Right hindlimb (tissue), 1 donor: Measurements from ENCODE around the gene ALX4.

ENCODE experiments used
- DNase-seq: peaks from one replicate; pipeline ENCODE4 v3.0.0-alpha.2; 2018

ALX4 gene

GRCh38 chr11:44300844-44301563, 8.9 kb downstream of the ALX4 start:
- no peak for DNase-seq

- DNase-seq = no peak
These were observed 11.1 kb downstream of the ALX4 start for GRCh38 chr11:44298862-44299261.

- DNase-seq = no peak
These were observed 19.7 kb downstream of the ALX4 start for GRCh38 chr11:44290208-44290607.

GRCh38 chr11:44288133-44288526, 21.8 kb downstream of the ALX4 start:
- DNase-seq = no peak

GRCh38 chr11:44286911-44287310, 23.0 kb downstream of the ALX4 start:
- DNase-seq = no peak

- DNase-seq = no peak
These were observed 23.6 kb downstream of the ALX4 start for GRCh38 chr11:44286268-44286880.

GRCh38 chr11:44285756-44286155, 24.2 kb downstream of the ALX4 start:
- DNase-seq = no peak

- no peak for DNase-seq
These were observed 27.3 kb downstream of the ALX4 start for GRCh38 chr11:44282620-44283019.

- no peak for DNase-seq
These were observed 28.8 kb downstream of the ALX4 start for GRCh38 chr11:44281151-44281550.

- DNase-seq = no peak
These were observed 29.7 kb downstream of the ALX4 start for GRCh38 chr11:44280257-44280656.

- no peak for DNase-seq
These were observed 30.5 kb downstream of the ALX4 start for GRCh38 chr11:44279483-44279882.

- DNase-seq = peak; percentile 11
These were observed 32.5 kb downstream of the ALX4 start for GRCh38 chr11:44277196-44278090.

GRCh38 chr11:44275961-44276550, 33.9 kb downstream of the ALX4 start:
- DNase-seq = peak; percentile 12

- no peak for DNase-seq
These were observed 34.7 kb downstream of the ALX4 start for GRCh38 chr11:44275241-44275640.

- DNase-seq = no peak
These were observed 35.5 kb downstream of the ALX4 start for GRCh38 chr11:44274404-44274803.

GRCh38 chr11:44271286-44271685, 38.7 kb downstream of the ALX4 start:
- no peak for DNase-seq

- DNase-seq = peak; percentile 60
These were observed 39.3 kb downstream of the ALX4 start for GRCh38 chr11:44270403-44271273.

GRCh38 chr11:44269369-44270351, 40.3 kb downstream of the ALX4 start:
- peak; percentile 21 for DNase-seq

GRCh38 chr11:44268614-44269080, 41.3 kb downstream of the ALX4 start:
- DNase-seq = no peak

- no peak for DNase-seq
These were observed 42.0 kb downstream of the ALX4 start for GRCh38 chr11:44267750-44268613.
